Gastroesophageal sphincter (tissue), 3 donors: Measurements from ENCODE around the gene FGF7.
"Not testable (repeated sequence)": the region's sequence is repeated elsewhere in the genome, so short reads cannot be mapped to it uniquely, and the experiment has no call there.

Source experiments
- POLR2A ChIP-seq, 2 donors: fragments of 450-650 bp; IDR thresholded peaks; one replicate each; pipeline ENCODE4 v1.6.1; 2017; ENCODE audit warnings: antibody characterized with exemption in 2 of 2, mild to moderate bottlenecking in 2 of 2, moderate library complexity in 1 of 2
- TF ChIP-seq, protein P1 (sequence below), 4 experiments: fragments of 200-600 bp in 2 of 4; fragments of 450-650 bp in 2 of 4; sonication (generic) in 1 of 4; IDR thresholded peaks; one replicate each; pipeline ENCODE4 v1.5.1; 2017 to 2019; ENCODE audit warnings: antibody characterized with exemption in 4 of 4, mild to moderate bottlenecking in 2 of 4, moderate library complexity in 2 of 4

DNA sequence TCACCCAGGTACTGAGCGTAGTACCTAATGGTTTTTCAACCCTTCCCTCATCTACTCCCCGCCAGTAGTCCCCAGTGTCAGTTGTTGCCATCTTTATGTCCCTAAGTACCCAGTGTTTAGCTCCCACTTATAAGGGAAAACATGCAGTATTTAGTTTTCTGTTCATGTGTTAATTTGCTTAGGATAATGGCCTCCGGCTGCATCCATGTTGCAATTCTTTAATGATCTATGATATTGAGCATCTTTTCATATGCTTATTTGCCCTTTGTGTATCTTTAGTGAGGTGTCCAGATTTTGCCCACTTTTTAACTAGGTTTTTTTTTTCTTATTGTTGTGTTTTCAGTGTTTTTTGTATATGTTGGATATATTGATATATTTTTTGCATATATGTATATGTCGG is 55.0 kb downstream of the FGF7 start:
- TF ChIP-seq POLR2A (IDR thresholded peaks at IDR 0.05) = not testable (repeated sequence)
- TF ChIP-seq, protein P1, sequence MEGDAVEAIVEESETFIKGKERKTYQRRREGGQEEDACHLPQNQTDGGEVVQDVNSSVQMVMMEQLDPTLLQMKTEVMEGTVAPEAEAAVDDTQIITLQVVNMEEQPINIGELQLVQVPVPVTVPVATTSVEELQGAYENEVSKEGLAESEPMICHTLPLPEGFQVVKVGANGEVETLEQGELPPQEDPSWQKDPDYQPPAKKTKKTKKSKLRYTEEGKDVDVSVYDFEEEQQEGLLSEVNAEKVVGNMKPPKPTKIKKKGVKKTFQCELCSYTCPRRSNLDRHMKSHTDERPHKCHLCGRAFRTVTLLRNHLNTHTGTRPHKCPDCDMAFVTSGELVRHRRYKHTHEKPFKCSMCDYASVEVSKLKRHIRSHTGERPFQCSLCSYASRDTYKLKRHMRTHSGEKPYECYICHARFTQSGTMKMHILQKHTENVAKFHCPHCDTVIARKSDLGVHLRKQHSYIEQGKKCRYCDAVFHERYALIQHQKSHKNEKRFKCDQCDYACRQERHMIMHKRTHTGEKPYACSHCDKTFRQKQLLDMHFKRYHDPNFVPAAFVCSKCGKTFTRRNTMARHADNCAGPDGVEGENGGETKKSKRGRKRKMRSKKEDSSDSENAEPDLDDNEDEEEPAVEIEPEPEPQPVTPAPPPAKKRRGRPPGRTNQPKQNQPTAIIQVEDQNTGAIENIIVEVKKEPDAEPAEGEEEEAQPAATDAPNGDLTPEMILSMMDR (IDR thresholded peaks at IDR 0.05) = not testable (repeated sequence)
